IMR-90 (cell line): Measurements from ENCODE around the gene OTULINL.

Experiments
- CHD1 ChIP-seq: IDR thresholded peaks from 2 replicates; pipeline ENCODE4 v1.6.1; 2012; ENCODE audit warnings: low read depth, low read length, improper control_type of control experiment
- MAZ ChIP-seq: IDR thresholded peaks from 2 replicates; pipeline ENCODE4 v1.6.1; 2012; ENCODE audit warnings: low read depth, mild to moderate bottlenecking, low read length, improper control_type of control experiment, moderate library complexity, borderline replicate concordance
- POLR2A ChIP-seq: IDR thresholded peaks from 2 replicates; pipeline ENCODE4 v1.6.1; 2012; ENCODE audit warnings: mild to moderate bottlenecking, low read depth, low read length
- RAD21 ChIP-seq: IDR thresholded peaks from 2 replicates; pipeline ENCODE4 v1.6.1; 2012; ENCODE audit warnings: low read length, improper control_type of control experiment
- RCOR1 ChIP-seq: IDR thresholded peaks from 2 replicates; pipeline ENCODE4 v1.6.1; 2012; ENCODE audit warnings: mild to moderate bottlenecking, low read length, improper control_type of control experiment; ENCODE audit not compliant: insufficient replicate concordance
- TF ChIP-seq, protein P1 (sequence below): conservative IDR thresholded peaks from 2 replicates; pipeline ENCODE4 v1.5.1; 2012; ENCODE audit warnings: mild to moderate bottlenecking, low read depth, low read length, improper control_type of control experiment
- TF ChIP-seq, protein P2 (sequence below): fragments of 150-350 bp; IDR thresholded peaks from 2 replicates; pipeline ENCODE4 v1.6.1; 2016; ENCODE audit warnings: low read depth, mild to moderate bottlenecking, low read length, moderate library complexity, borderline replicate concordance
- TF ChIP-seq, protein P3 (sequence below): fragments of 150-350 bp; IDR thresholded peaks from 2 replicates; pipeline ENCODE4 v1.6.1; 2017; ENCODE audit warnings: mild to moderate bottlenecking, antibody characterized with exemption, low read length, low read depth

DNA sequence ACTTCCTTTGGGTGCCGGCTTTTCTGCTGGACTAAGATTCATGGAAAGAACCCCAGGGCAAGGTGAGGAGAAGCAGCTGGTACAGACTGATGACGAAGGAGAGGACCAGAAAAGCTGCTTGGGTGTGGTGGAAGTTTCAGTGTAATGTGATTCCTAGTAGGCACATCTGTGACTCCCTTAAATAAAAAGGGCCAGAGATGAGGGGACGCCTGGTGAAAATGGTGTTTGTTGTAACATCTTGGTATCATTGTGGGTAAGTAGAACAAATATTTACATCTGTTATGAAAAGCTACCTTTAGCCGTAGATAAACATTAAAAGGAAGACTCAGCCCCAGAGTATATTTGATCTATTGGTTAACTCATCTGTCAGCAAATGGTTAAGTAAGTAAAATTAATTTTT lies 33.8 kb downstream of the OTULINL start:
- TF ChIP-seq, protein P1, sequence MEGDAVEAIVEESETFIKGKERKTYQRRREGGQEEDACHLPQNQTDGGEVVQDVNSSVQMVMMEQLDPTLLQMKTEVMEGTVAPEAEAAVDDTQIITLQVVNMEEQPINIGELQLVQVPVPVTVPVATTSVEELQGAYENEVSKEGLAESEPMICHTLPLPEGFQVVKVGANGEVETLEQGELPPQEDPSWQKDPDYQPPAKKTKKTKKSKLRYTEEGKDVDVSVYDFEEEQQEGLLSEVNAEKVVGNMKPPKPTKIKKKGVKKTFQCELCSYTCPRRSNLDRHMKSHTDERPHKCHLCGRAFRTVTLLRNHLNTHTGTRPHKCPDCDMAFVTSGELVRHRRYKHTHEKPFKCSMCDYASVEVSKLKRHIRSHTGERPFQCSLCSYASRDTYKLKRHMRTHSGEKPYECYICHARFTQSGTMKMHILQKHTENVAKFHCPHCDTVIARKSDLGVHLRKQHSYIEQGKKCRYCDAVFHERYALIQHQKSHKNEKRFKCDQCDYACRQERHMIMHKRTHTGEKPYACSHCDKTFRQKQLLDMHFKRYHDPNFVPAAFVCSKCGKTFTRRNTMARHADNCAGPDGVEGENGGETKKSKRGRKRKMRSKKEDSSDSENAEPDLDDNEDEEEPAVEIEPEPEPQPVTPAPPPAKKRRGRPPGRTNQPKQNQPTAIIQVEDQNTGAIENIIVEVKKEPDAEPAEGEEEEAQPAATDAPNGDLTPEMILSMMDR, result no peak
- TF ChIP-seq RCOR1 (no peak), MAZ (no peak), CHD1 (no peak), RAD21 (no peak), POLR2A (no peak)
- TF ChIP-seq, protein P2, sequence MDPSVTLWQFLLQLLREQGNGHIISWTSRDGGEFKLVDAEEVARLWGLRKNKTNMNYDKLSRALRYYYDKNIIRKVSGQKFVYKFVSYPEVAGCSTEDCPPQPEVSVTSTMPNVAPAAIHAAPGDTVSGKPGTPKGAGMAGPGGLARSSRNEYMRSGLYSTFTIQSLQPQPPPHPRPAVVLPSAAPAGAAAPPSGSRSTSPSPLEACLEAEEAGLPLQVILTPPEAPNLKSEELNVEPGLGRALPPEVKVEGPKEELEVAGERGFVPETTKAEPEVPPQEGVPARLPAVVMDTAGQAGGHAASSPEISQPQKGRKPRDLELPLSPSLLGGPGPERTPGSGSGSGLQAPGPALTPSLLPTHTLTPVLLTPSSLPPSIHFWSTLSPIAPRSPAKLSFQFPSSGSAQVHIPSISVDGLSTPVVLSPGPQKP, result no peak
- TF ChIP-seq, protein P3, sequence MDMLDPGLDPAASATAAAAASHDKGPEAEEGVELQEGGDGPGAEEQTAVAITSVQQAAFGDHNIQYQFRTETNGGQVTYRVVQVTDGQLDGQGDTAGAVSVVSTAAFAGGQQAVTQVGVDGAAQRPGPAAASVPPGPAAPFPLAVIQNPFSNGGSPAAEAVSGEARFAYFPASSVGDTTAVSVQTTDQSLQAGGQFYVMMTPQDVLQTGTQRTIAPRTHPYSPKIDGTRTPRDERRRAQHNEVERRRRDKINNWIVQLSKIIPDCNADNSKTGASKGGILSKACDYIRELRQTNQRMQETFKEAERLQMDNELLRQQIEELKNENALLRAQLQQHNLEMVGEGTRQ, result no peak
